ENCODE measurements around the gene SRRM1. TPM values are rescaled to one million over a fixed set of nuclear protein-coding genes. Genes with fewer than 3 reads are reported as not detected.

SRRM1 gene
- total and polyA plus RNA-seq, 2 of the 8 experiments (the other 6 are each of a cell fraction or from before 2014, with no cell fraction given), result 77.1 to 255 TPM

DNA sequence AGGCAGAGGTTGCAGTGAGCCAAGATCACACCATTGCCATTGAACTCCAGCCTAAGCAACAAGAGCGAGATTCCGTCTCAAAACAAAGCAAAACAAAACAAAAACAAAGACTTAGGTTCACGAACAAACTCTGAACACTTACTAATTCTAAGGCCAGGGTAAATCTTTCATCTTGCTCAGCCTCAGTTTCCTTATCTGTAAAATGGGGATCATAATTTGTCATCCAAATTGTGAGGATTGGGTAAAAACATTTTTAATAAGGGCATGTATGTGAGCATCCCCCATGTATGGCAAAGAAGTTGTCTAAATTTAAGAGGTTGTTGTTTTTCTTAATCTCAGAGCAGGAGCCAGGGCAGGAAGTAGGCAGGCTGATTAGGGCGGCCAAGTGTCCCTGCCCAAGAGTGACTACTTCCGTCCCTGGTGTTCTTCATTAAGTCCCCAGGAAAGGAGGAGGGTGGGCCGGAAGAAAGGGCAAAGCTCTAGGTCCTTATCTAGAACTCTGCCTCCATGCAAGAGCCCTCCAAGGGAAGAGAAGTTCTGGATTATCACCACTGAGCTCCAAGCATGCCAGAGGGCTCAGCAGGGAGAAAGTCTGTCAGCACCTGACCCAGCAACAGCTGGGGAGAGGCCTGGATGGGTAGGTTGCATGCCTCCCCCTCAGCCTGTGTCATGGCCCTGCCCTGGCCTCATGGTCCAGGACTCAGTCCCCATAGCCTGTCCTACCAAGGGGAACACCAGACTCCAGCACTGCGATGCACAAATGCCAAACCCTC is 52.3 kb downstream of the SRRM1 start:
- H4K8ac ChIP-seq (ENCODE audit: extremely low read depth, insufficient read depth, low read length), result no peak overlapping the region
- H3K18ac ChIP-seq (ENCODE audit: extremely low read depth, low read length), result no peak overlapping the region
- H2BK120ac ChIP-seq (replicated peaks; ENCODE audit: low read depth, low read length), result no peak overlapping the region
- ChIA-PET POLR2A (ENCODE audit: partially characterized antibody) (no interaction called here), CTCF (ENCODE audit: partially characterized antibody) (interaction anchor here (0.6 to 3.3 kb wide), 6 partner anchors 13 to 203 kb away, joined by 3 to 12 read pairs (median 4); no protein-coding TSS in a partner anchor)
- no peak overlapping the region for H3K14ac ChIP-seq (ENCODE audit: insufficient read length)
- no peaks in the 10 kb centered on the region for H3K27me3 ChIP-seq (replicated peaks in 1 of 4; ENCODE audit: control insufficient read depth in 3 of 4, extremely low read depth in 1 of 4, insufficient read depth in 3 of 4, low read length in 3 of 4)
- no peak overlapping the region for H3K4me2 ChIP-seq (ENCODE audit: insufficient read depth in 1 of 2, low read depth in 2 of 2, low read length in 2 of 2)
- no peak overlapping the region for H3K4ac ChIP-seq (replicated peaks; ENCODE audit: insufficient read length, low read depth, low read length)
- H3K79me2 ChIP-seq (ENCODE audit: control insufficient read depth in 1 of 2, insufficient read depth in 2 of 2, low read length in 2 of 2), result no peaks in the 10 kb centered on the region
- H4K20me1 ChIP-seq (replicated peaks in 1 of 2; ENCODE audit: control insufficient read depth in 1 of 2, insufficient read depth in 2 of 2, low read length in 2 of 2), result no peaks in the 10 kb centered on the region
- no peak for DNase-seq (ENCODE audit: low read depth in 1 of 2, low spot score in 2 of 2)
- no peak overlapping the region for H2AK5ac ChIP-seq (ENCODE audit: low read depth, low read length)
- no peak overlapping the region for H3K27ac ChIP-seq (ENCODE audit: low read depth, low read length)
- peaks cover 0 to 6% (median 3%) of the 10 kb centered on the region in 4 experiments; a peak in 4 of 7 replicates for H3K4me1 ChIP-seq (replicated peaks in 1 of 4; ENCODE audit: control insufficient read depth in 3 of 4, insufficient read depth in 4 of 4, low read length in 3 of 4)
- no peaks in the 10 kb centered on the region for H3K79me1 ChIP-seq (ENCODE audit: low read depth, low read length)
- no peak overlapping the region for H2AFZ ChIP-seq (ENCODE audit: low read length)
- H3K36me3 ChIP-seq (ENCODE audit: control insufficient read depth in 2 of 4, insufficient read depth in 4 of 4, low read length in 3 of 4), result no peaks in the 10 kb centered on the region
- no peaks in the 10 kb centered on the region for H3K23me2 ChIP-seq (ENCODE audit: low read depth, low read length)
- no peak overlapping the region for H2BK12ac ChIP-seq (ENCODE audit: low read depth, low read length)
- H4K91ac ChIP-seq (replicated peaks; ENCODE audit: insufficient read length, low read length), result no peak overlapping the region
- H3K9me3 ChIP-seq (ENCODE audit: insufficient read depth in 2 of 2, low read depth in 1 of 2, low read length in 1 of 2), result peaks cover 4 to 8% of the 10 kb centered on the region in 2 experiments; a peak in 3 of 4 replicates
- no peak for FAIRE-seq
- 88% methylated on average over 7 of the region's 7 CpGs; no CpG with 5 or more reads in 1 of the 2 experiments for WGBS, 2 experiments (ENCODE audit: extremely low coverage in 1 of 2, insufficient coverage in 1 of 2, insufficient read length in 1 of 2, insufficient replicate concordance in 2 of 2, low coverage in 1 of 2, low lambda C conversion rate in 2 of 2, missing lambda C conversion rate in 1 of 2)
- no peak overlapping the region for H4K5ac ChIP-seq (ENCODE audit: insufficient read length, low read depth, low read length)
- no peak overlapping the region for H3K4me3 ChIP-seq (ENCODE audit: extremely low read depth in 1 of 4, insufficient read depth in 2 of 4, low read depth in 3 of 4, low read length in 4 of 4)
- H2BK20ac ChIP-seq (ENCODE audit: low read length), result no peak overlapping the region
- H3K9ac ChIP-seq (replicated peaks in 1 of 4; ENCODE audit: extremely low read depth in 1 of 4, low read depth in 3 of 4, low read length in 3 of 4), result no peak overlapping the region
- no peak overlapping the region for H2BK5ac ChIP-seq (ENCODE audit: low read depth, low read length)
- no peak overlapping the region for H2BK15ac ChIP-seq (ENCODE audit: low read length)
- no peak overlapping the region for H3K23ac ChIP-seq (ENCODE audit: insufficient read length)
- no peak overlapping the region for H3K56ac ChIP-seq (replicated peaks; ENCODE audit: insufficient read length, low read depth, low read length)
- TF ChIP-seq YY1 (IDR thresholded peaks at IDR 0.05; ENCODE audit: low read depth, low read length) (no peak), GTF2F1 (IDR thresholded peaks at IDR 0.05; ENCODE audit: borderline replicate concordance, low read depth, low read length) (no peak)

All from H1 (cell line).